ENCODE results near the gene RPL37. TPM values are rescaled to one million over a fixed set of nuclear protein-coding genes. Genes with fewer than 3 reads are reported as not detected.
A peak's percentile ranks its signal among the peaks of the same experiment; 100 is the strongest.
"Not testable (repeated sequence)": the region's sequence is repeated elsewhere in the genome, so short reads cannot be mapped to it uniquely, and the experiment has no call there.

RPL37 gene
- 965 TPM for total RNA-seq
- long read RNA-seq, full-length matches to known transcripts: 54 of 67 reads
- long read RNA-seq, partial matches to known transcripts: 5 of 67 reads
- long read RNA-seq, other reads (novel, unspliced or antisense): 8 of 67 reads

DNA sequence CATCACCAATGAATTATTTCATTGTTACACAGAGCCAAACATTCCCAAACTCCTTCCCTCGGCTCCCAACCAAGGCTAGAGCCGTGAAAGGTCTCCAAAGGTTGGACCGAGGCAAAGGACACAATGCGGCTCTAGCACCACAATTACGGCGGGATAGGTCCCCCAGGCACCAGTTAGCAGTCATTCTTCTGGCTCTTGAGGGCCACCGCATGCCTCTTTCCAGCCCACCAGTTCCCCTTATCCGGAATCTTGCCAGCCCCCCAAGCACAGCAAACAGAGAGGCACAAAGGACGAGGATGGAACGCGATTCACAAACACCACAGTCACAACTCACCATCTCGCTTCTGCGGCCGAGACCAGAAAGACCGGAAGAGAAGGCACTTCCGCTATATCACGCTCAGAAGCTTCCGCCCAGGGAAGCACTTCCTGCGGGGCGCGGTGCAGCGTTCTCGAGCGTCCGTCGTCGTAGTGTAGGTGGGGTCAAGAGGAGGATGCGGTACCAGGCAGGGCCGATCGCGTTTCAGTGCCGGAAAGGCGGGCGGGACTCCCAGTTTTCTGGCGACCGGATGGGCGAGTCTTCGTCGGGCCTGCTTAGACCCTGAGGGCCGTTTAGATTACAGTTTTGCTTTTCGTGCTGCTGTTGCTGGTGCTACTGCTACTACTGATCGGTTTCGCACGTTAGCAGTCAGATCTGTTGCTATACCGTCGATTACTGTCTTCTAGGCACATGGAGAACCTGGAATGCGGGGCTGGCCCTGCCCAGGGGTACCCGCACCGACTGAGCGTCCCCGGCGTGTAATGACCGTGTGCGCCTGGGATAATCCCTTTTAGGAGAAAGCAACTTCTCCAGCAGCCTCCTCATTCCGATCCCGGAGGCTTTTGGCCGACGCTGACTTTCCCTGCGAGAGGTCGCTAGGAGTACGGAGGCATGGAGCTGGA lies at the start of gene RPL37:
Gene RPL37 (minus strand): TSS at position 374 of the 939 bp plus-strand sequence. CDS start 37 bp downstream, at position 337.
- Histone ChIP-seq H3K36me3 (peaks cover 40% of the 10 kb centered on the region), H3K9me3 (no peaks in the 10 kb centered on the region), H3K4me1 (peaks cover 31% of the 10 kb centered on the region), H3K27me3 (ENCODE audit: low read depth) (no peaks in the 10 kb centered on the region), H3K27ac (peak within 1 kb of the TSS; percentile 98), H3K4me3 (peak within 1 kb of the TSS; percentile 76)
- ATAC-seq (peak; percentile 100), DNase-seq (peak; percentile 97)
- no peak for TF ChIP-seq CTCF (IDR thresholded peaks at IDR 0.05)
- intact Hi-C loops (cut with DNase I): no loop called here

GRCh38 chr5:40883051-40883450 lies 48.0 kb upstream of the RPL37 start:
- ATAC-seq; H3K4me3 ChIP-seq; H3K36me3 ChIP-seq; H3K27ac ChIP-seq; intact Hi-C loops (cut with DNase I); H3K9me3 ChIP-seq; DNase-seq; H3K4me1 ChIP-seq; H3K27me3 ChIP-seq (ENCODE audit: low read depth): not testable (repeated sequence)

DNA sequence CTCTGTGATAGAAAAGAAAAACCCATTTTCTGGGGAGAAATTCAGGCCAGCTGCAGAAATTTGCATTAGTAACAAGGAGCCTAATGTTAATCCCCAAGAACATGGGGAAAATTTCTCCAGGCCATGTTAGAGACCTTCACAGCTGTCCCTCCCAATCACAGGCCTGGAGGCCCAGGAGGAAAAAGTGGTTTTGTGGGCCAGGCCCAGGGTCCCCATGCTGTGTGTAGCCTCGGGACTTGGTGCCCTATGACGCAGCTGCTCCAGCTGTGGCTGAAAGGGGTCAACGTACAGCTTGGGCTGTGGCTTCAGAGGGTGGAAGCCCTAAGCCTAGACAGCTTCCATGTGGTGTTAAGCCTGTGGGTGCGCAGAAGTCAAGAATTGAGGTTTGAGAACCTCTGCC lies 47.3 kb upstream of the RPL37 start:
- Histone ChIP-seq H3K4me1 (no peaks in the 10 kb centered on the region), H3K27ac (no peak overlapping the region), H3K4me3 (no peak overlapping the region), H3K27me3 (ENCODE audit: low read depth) (no peaks in the 10 kb centered on the region), H3K36me3 (no peaks in the 10 kb centered on the region), H3K9me3 (no peaks in the 10 kb centered on the region)
- intact Hi-C loops (cut with DNase I): no loop called here
- no peak for DNase-seq
- no peak for TF ChIP-seq CTCF (IDR thresholded peaks at IDR 0.05)
- no peak for ATAC-seq

DNA sequence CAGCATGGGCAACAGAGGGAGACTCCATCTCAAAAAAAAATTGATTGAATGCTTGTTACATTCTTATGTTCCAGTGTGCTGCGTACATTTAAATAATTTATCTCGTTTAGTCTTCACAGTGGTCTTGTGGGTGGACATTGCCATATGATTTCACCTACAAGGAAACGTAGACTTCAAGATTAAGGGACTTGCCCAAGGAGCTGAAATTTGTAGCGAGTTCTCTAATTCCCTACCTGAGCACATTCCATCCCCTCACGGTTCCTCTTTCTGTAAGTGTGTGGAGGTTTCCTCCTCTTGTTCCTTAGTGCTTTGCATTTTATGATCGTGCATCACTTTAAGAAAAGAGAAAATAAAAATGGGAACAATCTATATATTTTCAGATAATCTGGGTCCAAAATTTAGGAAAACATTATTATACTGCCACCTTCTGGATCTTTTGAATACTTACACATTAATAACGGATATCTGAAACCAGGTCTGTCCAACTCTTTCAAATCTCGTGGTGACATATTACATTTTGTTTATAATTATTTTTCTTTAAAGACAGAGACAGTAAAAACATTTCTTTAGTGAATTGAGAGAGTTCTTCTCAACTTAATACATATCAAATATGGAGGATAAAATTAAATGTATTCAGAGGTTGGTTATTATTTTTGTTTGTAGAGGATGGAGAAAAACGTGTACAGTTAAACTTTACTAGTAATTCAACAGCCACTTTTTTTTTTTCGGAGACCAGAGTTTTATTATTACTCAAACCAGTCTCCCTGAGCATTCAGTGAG lies 44.3 kb upstream of the RPL37 start:
- Histone ChIP-seq H3K9me3 (no peaks in the 10 kb centered on the region), H3K4me1 (no peaks in the 10 kb centered on the region), H3K27me3 (ENCODE audit: low read depth) (no peaks in the 10 kb centered on the region), H3K36me3 (no peaks in the 10 kb centered on the region), H3K4me3 (no peak overlapping the region), H3K27ac (no peak overlapping the region)
- peak; percentile 59 for TF ChIP-seq CTCF (IDR thresholded peaks at IDR 0.05)
- DNase-seq (no peak), ATAC-seq (no peak)
- intact Hi-C loops (cut with DNase I): no loop called here

DNA sequence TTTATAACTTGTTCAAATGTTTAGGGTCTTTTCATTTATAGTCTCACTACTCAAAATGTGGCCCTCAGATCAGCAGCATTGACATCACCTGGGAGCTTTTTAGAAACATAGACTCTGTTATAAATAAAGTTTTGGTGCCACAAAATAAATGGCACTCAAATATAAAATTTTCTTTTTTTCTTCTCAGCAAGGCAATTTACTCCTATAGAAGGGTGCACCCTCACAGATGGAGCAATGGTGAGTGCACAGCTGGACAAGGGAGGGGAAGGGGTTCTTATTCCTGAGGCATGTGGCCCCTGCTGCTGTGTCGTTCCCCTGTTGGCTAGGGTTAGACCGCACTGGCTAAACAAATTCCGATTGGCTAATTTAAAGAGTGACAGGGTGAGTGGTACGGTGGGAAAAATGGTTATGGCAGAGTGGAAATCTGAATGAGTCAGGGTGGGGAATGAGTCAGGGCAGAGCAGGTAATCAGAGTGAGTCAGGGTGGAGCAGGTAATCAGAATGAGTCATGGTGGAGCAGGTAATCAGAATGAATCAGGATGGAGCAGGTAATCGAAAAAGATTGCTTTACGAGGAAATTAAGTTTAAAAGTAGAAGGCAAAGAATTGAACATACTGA lies 42.5 kb upstream of the RPL37 start:
- intact Hi-C loops (cut with DNase I): no loop called here
- Histone ChIP-seq H3K36me3 (no peaks in the 10 kb centered on the region), H3K4me1 (no peaks in the 10 kb centered on the region), H3K27ac (no peak overlapping the region), H3K9me3 (no peaks in the 10 kb centered on the region), H3K4me3 (no peak overlapping the region), H3K27me3 (ENCODE audit: low read depth) (no peaks in the 10 kb centered on the region)
- no peak for DNase-seq
- no peak for TF ChIP-seq CTCF (IDR thresholded peaks at IDR 0.05)
- ATAC-seq: no peak

Data from lower lobe of right lung (tissue), 2 donors.